Mesenchymal stem cell (in vitro differentiated cells and primary cell): ENCODE measurements around the gene TST.
A peak's percentile ranks its signal among the peaks of the same experiment; 100 is the strongest.

Experiments
- DNase-seq: peaks from one replicate; pipeline ENCODE4 v3.0.0-alpha.2; 2013
- H2AFZ ChIP-seq: one replicate; pipeline ENCODE4 v1.6.1; 2013; ENCODE audit warnings: low read depth, mild to moderate bottlenecking, control low read depth, inconsistent platforms, low read length, moderate library complexity
- H2AK5ac ChIP-seq: 2 replicates; pipeline ENCODE4 v1.6.1; 2013; ENCODE audit warnings: low read length, moderate library complexity, mild to moderate bottlenecking, inconsistent platforms; ENCODE audit not compliant: severe bottlenecking
- H2BK120ac ChIP-seq: one replicate; pipeline ENCODE4 v1.6.1; 2013; ENCODE audit warnings: low read depth, mild to moderate bottlenecking, inconsistent platforms, low read length, moderate library complexity
- H2BK12ac ChIP-seq, 2 experiments: one replicate each; pipeline ENCODE4 v1.6.1; 2013; ENCODE audit warnings: inconsistent platforms in 2 of 2, low read length in 2 of 2, mild to moderate bottlenecking in 2 of 2, moderate library complexity in 2 of 2, control low read depth in 1 of 2
- H2BK15ac ChIP-seq: one replicate; pipeline ENCODE4 v1.6.1; 2013; ENCODE audit warnings: mild to moderate bottlenecking, low read depth, inconsistent platforms; ENCODE audit not compliant: poor library complexity, severe bottlenecking
- H2BK5ac ChIP-seq: 2 replicates; pipeline ENCODE4 v1.6.1; 2013; ENCODE audit warnings: low read depth, mild to moderate bottlenecking, low read length, control low read depth, inconsistent platforms; ENCODE audit not compliant: poor library complexity, severe bottlenecking
- H3K14ac ChIP-seq, 2 experiments: one replicate each; pipeline ENCODE4 v1.6.1; 2013; ENCODE audit warnings: inconsistent platforms in 2 of 2, low read length in 2 of 2, control low read depth in 1 of 2, mild to moderate bottlenecking in 1 of 2, moderate library complexity in 1 of 2
- H3K18ac ChIP-seq, 2 experiments: one replicate each; pipeline ENCODE4 v1.6.1; 2013; ENCODE audit warnings: inconsistent platforms in 2 of 2, low read length in 2 of 2, control low read depth in 1 of 2, low read depth in 1 of 2, mild to moderate bottlenecking in 1 of 2
- H3K23ac ChIP-seq, 2 experiments: one replicate each; pipeline ENCODE4 v1.6.1; 2013; ENCODE audit warnings: inconsistent platforms in 2 of 2, low read length in 2 of 2, mild to moderate bottlenecking in 2 of 2, moderate library complexity in 2 of 2, control low read depth in 1 of 2
- H3K27ac ChIP-seq: 2 replicates; pipeline ENCODE4 v1.5.1; 2013; ENCODE audit warnings: mild to moderate bottlenecking, moderate library complexity, low read length, control low read depth, inconsistent platforms; ENCODE audit not compliant: poor library complexity, severe bottlenecking
- H3K27me3 ChIP-seq, 2 experiments: 2 replicates each; pipeline versions ENCODE4 v1.6.1 to v1.7.0; 2013; ENCODE audit warnings: low read length in 2 of 2, mild to moderate bottlenecking in 2 of 2, moderate library complexity in 2 of 2, control low read depth in 1 of 2, inconsistent platforms in 1 of 2; ENCODE audit not compliant: control insufficient read depth in 1 of 2, insufficient read depth in 1 of 2
- H3K36me3 ChIP-seq, 2 experiments: 2 replicates each; pipeline versions ENCODE4 v1.6.1 to v1.7.0; 2013; ENCODE audit warnings: low read length in 2 of 2, control low read depth in 1 of 2, inconsistent platforms in 1 of 2, low read depth in 1 of 2, mild to moderate bottlenecking in 1 of 2; ENCODE audit not compliant: insufficient read depth in 2 of 2, control insufficient read depth in 1 of 2
- H3K4ac ChIP-seq, 2 experiments: one replicate each; pipeline ENCODE4 v1.6.1; 2013; ENCODE audit warnings: inconsistent platforms in 2 of 2, low read length in 2 of 2, mild to moderate bottlenecking in 2 of 2, moderate library complexity in 2 of 2, control low read depth in 1 of 2, low read depth in 1 of 2
- H3K4me1 ChIP-seq: 2 replicates; pipeline ENCODE4 v1.6.1; 2013; ENCODE audit warnings: low read depth, low read length, control low read depth; ENCODE audit not compliant: control insufficient read depth, insufficient read depth
- H3K4me2 ChIP-seq: 2 replicates; pipeline ENCODE4 v1.6.1; 2013; ENCODE audit warnings: low read length, mild to moderate bottlenecking, inconsistent platforms; ENCODE audit not compliant: poor library complexity, severe bottlenecking
- H3K4me3 ChIP-seq, 2 experiments: 2 replicates each; pipeline versions ENCODE4 v1.5.1 to v1.7.0; 2013; ENCODE audit warnings: low read length in 2 of 2, mild to moderate bottlenecking in 2 of 2, control low read depth in 1 of 2, low read depth in 1 of 2; ENCODE audit not compliant: insufficient read depth in 1 of 2
- H3K79me1 ChIP-seq: replicated peaks from 2 replicates; pipeline ENCODE4 v1.6.1; 2013; ENCODE audit warnings: mild to moderate bottlenecking, control low read depth, low read length, inconsistent platforms; ENCODE audit not compliant: poor library complexity, severe bottlenecking
- H3K9ac ChIP-seq: 2 replicates; pipeline ENCODE4 v1.7.0; 2013; ENCODE audit warnings: mild to moderate bottlenecking, low read length, moderate library complexity
- H3K9me3 ChIP-seq: 2 replicates; pipeline ENCODE4 v1.7.0; 2013; ENCODE audit warnings: mild to moderate bottlenecking, low read length; ENCODE audit not compliant: control insufficient read depth
- H4K8ac ChIP-seq: one replicate; pipeline ENCODE4 v1.6.1; 2013; ENCODE audit warnings: inconsistent platforms, mild to moderate bottlenecking, low read length, moderate library complexity
- H4K91ac ChIP-seq: one replicate; pipeline ENCODE4 v1.6.1; 2013; ENCODE audit warnings: mild to moderate bottlenecking, low read length, inconsistent platforms
- WGBS: methylation state at CpG from one replicate; pipeline ENCODE4 v1.1.7; 2013; ENCODE audit warnings: mixed read lengths; 5-methylcytosine and 5-hydroxymethylcytosine counted together

Gene TST

DNA sequence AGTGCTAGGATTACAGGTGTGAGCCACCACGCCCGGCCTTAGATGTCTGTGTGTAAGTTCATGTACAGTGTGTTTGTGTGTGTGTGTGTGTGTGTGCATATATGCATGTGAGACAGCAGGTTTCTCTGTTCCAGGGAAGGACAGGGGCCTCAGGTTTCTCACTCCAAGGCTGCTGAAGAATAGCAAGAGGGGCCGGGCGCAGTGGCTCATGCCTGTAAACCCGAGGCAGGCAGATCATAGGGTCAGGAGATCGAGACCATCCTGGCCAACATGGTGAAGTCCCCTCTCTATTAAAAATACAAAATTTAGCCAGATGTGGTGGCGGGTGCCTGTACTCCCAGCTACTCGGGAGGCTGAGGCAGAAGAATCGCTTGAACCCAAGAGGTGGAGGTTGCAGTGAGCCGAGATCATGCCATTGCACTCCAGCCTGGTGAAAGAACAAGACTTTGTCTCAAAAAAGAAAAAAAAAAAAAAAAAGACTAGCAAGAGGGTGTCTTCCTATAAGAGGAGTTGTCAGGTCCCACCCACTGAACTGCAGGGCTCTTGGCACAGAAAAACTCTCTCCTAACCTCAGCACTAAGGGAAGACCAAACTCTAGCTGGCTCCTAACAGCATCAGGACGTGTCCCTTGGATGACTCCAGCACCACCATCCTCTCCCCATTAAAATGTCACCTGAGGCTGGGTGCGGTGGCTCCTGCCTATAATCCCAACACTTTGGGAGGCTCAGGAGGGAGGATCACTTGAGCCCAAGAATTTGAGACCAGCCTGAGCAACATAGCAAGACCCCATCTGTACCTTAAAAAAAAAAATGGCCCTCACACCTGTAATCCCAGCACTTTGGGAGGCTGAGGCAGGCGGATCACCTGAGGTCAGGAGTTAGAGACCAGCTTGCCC, 40.0 kb downstream of the TST start:
- Histone ChIP-seq H2BK12ac (no peak overlapping the region), H3K36me3 (no peaks in the 10 kb centered on the region), H3K9me3 (no peaks in the 10 kb centered on the region), H3K4me3 (no peak overlapping the region), H3K79me1 (no peaks in the 10 kb centered on the region), H3K23ac (no peak overlapping the region), H3K14ac (no peak overlapping the region), H3K4me1 (peaks cover 6% of the 10 kb centered on the region), H3K27ac (no peak overlapping the region), H3K18ac (no peak overlapping the region), H4K91ac (no peak overlapping the region), H2BK15ac (no peak overlapping the region), H2AFZ (no peak overlapping the region), H2BK120ac (no peak overlapping the region), H3K9ac (no peak overlapping the region), H4K8ac (no peak overlapping the region), H3K27me3 (peaks cover 19 to 39% of the 10 kb centered on the region in 2 experiments), H3K4me2 (no peak overlapping the region), H2AK5ac (no peak overlapping the region), H2BK5ac (no peak overlapping the region), H3K4ac (no peak overlapping the region)
- WGBS, result 86% methylated on average over 12 of the region's 13 CpGs
- no peak for DNase-seq

DNA sequence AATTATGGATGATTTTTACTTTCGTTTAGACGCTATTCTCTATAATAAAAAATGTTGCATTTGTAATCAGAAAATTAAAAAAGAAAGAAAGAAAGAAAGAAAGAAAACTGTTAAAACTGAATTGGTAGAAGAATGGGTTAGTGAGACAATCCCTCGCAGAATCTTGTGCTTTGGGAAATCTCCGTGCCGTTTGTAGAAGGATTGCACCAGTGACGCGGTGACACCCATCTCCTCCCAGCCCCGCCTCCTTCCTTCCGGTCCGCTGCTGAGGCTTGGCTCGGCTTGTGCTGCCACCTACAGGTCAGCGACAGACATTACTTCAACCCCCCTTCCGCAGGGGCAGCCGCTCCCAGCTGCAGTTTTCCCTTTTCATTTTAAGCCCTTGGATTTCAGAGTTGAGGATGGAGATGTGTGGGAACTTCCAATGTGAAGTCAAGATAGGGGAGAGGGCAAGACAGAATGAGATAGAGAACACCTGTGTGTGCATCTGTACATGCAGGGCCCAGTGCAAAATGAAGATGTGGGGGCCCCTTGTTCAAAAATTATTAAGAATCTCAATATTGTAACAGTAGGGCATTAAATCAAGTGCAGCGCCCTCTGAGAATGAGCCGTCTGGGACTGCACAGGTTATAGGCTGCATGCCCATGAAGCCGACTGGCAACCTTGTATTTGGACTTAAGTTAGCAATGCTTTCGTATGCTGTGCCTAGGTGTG, 41.1 kb downstream of the TST start:
- no peak overlapping the region for H3K23ac ChIP-seq
- no peak overlapping the region for H3K4ac ChIP-seq
- H3K4me2 ChIP-seq, result peak overlapping the region; percentile 79
- peak overlapping the region; percentile 62 for H3K9ac ChIP-seq
- H2BK120ac ChIP-seq, result no peak overlapping the region
- H3K27ac ChIP-seq, result no peak overlapping the region
- no peak overlapping the region for H3K14ac ChIP-seq
- peak overlapping the region in 1 of 2 experiments; percentile 72 for H3K4me3 ChIP-seq
- H4K8ac ChIP-seq, result no peak overlapping the region
- no peak overlapping the region for H2BK12ac ChIP-seq
- no peak overlapping the region for H2BK15ac ChIP-seq
- H2AFZ ChIP-seq, result no peak overlapping the region
- no peak overlapping the region for H2BK5ac ChIP-seq
- peak; percentile 85 for DNase-seq
- no peaks in the 10 kb centered on the region for H3K79me1 ChIP-seq
- H4K91ac ChIP-seq, result no peak overlapping the region
- 22% methylated on average over 13 of the region's 18 CpGs for WGBS
- H3K27me3 ChIP-seq, result peaks cover 17 to 36% of the 10 kb centered on the region in 2 experiments
- H3K18ac ChIP-seq, result no peak overlapping the region
- no peaks in the 10 kb centered on the region for H3K36me3 ChIP-seq
- H3K9me3 ChIP-seq, result no peaks in the 10 kb centered on the region
- H2AK5ac ChIP-seq, result no peak overlapping the region
- peaks cover 6% of the 10 kb centered on the region for H3K4me1 ChIP-seq

DNA sequence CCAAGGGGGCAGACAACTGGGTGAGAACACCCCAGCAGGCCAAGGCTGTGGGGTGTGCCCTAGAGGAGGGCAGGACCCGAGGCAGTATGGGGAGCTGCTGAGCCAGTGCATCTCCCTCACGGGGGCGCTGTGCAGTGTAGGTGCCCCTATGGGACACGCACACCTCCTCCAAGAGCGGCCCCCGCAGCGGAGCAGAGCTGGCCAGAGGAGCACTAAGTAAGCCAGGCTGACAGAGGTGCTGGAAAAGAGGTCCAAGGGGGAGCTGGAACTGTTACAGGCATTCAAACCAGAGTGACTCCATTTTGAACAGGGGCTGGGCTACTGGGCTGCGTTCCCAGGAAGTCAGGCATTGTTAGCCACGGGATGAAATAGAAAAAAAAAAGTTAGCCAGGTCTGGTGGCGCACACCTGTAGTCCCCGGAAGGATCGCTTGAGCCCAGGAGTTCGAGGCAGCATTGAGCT, 41.8 kb downstream of the TST start:
- no peak overlapping the region for H3K14ac ChIP-seq
- no peak overlapping the region for H2BK5ac ChIP-seq
- H3K9ac ChIP-seq, result peak overlapping the region; percentile 62
- no peak overlapping the region for H2BK12ac ChIP-seq
- no peak overlapping the region for H4K91ac ChIP-seq
- H2BK120ac ChIP-seq, result no peak overlapping the region
- H3K27me3 ChIP-seq, result peaks cover 19 to 37% of the 10 kb centered on the region in 2 experiments
- no peaks in the 10 kb centered on the region for H3K79me1 ChIP-seq
- H3K4me1 ChIP-seq, result peaks cover 6% of the 10 kb centered on the region
- H3K27ac ChIP-seq, result no peak overlapping the region
- H4K8ac ChIP-seq, result peak overlapping the region; percentile 73
- WGBS, result 44% methylated on average over 13 of the region's 13 CpGs
- H3K4me3 ChIP-seq, result peak overlapping the region in 1 of 2 experiments; percentile 72
- H3K18ac ChIP-seq, result no peak overlapping the region
- no peak overlapping the region for H2AFZ ChIP-seq
- no peak overlapping the region for H3K23ac ChIP-seq
- no peak overlapping the region for H3K4ac ChIP-seq
- peak overlapping the region; percentile 79 for H3K4me2 ChIP-seq
- H2AK5ac ChIP-seq, result no peak overlapping the region
- peak; percentile 52 for DNase-seq
- H3K9me3 ChIP-seq, result no peaks in the 10 kb centered on the region
- H2BK15ac ChIP-seq, result no peak overlapping the region
- no peaks in the 10 kb centered on the region for H3K36me3 ChIP-seq

DNA sequence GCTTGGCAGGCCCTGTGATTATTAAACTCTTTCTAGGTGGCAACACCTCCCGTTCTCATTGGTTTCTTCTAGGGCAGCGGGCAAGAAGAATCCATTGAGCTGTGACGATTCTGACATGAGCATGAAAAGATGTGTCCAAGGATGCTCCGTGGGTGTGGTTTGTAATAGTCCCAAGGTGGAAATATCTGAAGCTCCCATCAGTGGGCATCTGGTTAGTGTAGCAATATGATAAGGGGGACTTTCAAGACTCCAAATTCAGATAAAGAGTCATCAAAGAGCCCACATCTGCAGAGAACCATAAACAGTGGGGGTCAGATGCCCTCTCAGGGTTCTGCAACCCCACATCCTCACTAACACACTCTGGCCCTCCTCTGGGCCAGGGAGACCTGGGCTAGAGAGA, 42.6 kb downstream of the TST start:
- Histone ChIP-seq H2AFZ (no peak overlapping the region), H3K4me3 (no peak overlapping the region), H3K14ac (no peak overlapping the region), H4K8ac (no peak overlapping the region), H3K4ac (no peak overlapping the region), H3K27ac (no peak overlapping the region), H3K4me2 (no peak overlapping the region), H3K27me3 (peaks cover 22 to 38% of the 10 kb centered on the region in 2 experiments), H3K36me3 (no peaks in the 10 kb centered on the region), H3K4me1 (peaks cover 6% of the 10 kb centered on the region), H2BK12ac (no peak overlapping the region), H2BK120ac (no peak overlapping the region), H4K91ac (no peak overlapping the region), H2BK15ac (no peak overlapping the region), H2BK5ac (no peak overlapping the region), H3K79me1 (no peaks in the 10 kb centered on the region), H3K9me3 (no peaks in the 10 kb centered on the region), H3K9ac (no peak overlapping the region), H2AK5ac (no peak overlapping the region), H3K23ac (no peak overlapping the region), H3K18ac (no peak overlapping the region)
- WGBS, result 91% methylated on average over 4 of the region's 4 CpGs
- no peak for DNase-seq
